ENCODE data around the gene BCAS1. TPM values are rescaled to one million over a fixed set of nuclear protein-coding genes. Genes with fewer than 3 reads are reported as not detected.

The BCAS1 gene
- total and polyA plus RNA-seq, 2 donors (not counting 3 experiments of a cell fraction or from before 2014, with no cell fraction given): not detected

DNA sequence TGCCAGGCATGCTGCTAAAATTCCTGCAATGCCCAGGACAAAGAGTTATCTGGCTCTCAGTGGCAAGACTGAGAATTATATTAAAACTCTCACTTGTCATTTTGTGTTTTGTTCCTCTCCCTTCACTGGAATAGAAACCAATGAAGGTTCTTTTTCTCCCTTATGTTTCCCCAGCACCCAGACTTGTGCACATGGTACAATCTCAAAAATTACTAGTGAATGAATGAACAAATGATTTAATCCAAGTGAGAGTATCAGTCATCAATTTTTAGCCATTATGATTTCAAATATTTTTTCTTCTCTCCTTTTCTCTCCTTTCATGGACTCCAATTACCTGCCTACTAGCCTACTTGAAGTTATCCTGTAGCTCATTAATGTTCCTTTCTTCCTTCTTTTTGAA lies 70.1 kb downstream of the BCAS1 start:
- intact Hi-C loops (cut with micrococcal nuclease) (no loop called here), dilution Hi-C loops (cut with MboI; ENCODE audit: extremely low pct_ligation_motif_present, low sequenced_read_pairs) (no loop called here)
- Histone ChIP-seq H4K20me1 (replicated peaks; ENCODE audit: control insufficient read depth, extremely low read depth, insufficient read depth, low read length) (no peaks in the 10 kb centered on the region), H3K9me3 (replicated peaks; ENCODE audit: control insufficient read depth, insufficient read depth, low read length) (no peaks in the 10 kb centered on the region), H3K79me2 (ENCODE audit: control insufficient read depth, insufficient read depth, low read length) (no peaks in the 10 kb centered on the region), H3K9ac (replicated peaks; ENCODE audit: extremely low read depth, insufficient read depth, low read length) (no peak overlapping the region), H3K4me1 (ENCODE audit: control insufficient read depth, extremely low read depth, insufficient read depth, low read length) (no peaks in the 10 kb centered on the region), H3K9me1 (replicated peaks; ENCODE audit: control insufficient read depth, extremely low read depth, insufficient read depth, low read length) (no peaks in the 10 kb centered on the region), H3K27ac (ENCODE audit: insufficient read depth, low read depth, low read length) (no peak overlapping the region), H2AFZ (ENCODE audit: low read depth, low read length) (no peak overlapping the region), H3K4me2 (ENCODE audit: insufficient read depth, low read length) (no peak overlapping the region), H3K4me3 (replicated peaks in 1 of 3; ENCODE audit: insufficient read depth in 1 of 3, low read depth in 1 of 3, low read length in 3 of 3) (no peak overlapping the region), H3K36me3 (ENCODE audit: control insufficient read depth in 2 of 2, extremely low read depth in 1 of 2, insufficient read depth in 2 of 2, low read length in 2 of 2) (no peaks in the 10 kb centered on the region), H3K27me3 (ENCODE audit: control insufficient read depth in 2 of 2, insufficient read depth in 2 of 2, low read length in 2 of 2) (no peaks in the 10 kb centered on the region)
- BruUV-seq (replicated peaks): no TSS peak
- TF ChIP-seq JUN (IDR thresholded peaks at IDR 0.05; ENCODE audit: borderline replicate concordance, insufficient read depth, insufficient read length, low read depth) (no peak), POLR2A (IDR thresholded peaks at IDR 0.05; ENCODE audit: low read depth, low read length) (no peak), POLR2AphosphoS5 (IDR thresholded peaks at IDR 0.05; ENCODE audit: insufficient read depth, low read depth, low read length) (no peak), GATA2 (IDR thresholded peaks at IDR 0.05; ENCODE audit: insufficient read depth, insufficient read length, low read depth, low read length) (no peak), MYC (IDR thresholded peaks at IDR 0.05; ENCODE audit: low read depth, low read length) (no peak), EZH2 (IDR thresholded peaks at IDR 0.05; ENCODE audit: borderline replicate concordance, low read depth, low read length, severe bottlenecking) (no peak), FOS (IDR thresholded peaks at IDR 0.05; ENCODE audit: borderline replicate concordance, insufficient read depth, low read length) (no peak)
- TF ChIP-seq, protein P1, sequence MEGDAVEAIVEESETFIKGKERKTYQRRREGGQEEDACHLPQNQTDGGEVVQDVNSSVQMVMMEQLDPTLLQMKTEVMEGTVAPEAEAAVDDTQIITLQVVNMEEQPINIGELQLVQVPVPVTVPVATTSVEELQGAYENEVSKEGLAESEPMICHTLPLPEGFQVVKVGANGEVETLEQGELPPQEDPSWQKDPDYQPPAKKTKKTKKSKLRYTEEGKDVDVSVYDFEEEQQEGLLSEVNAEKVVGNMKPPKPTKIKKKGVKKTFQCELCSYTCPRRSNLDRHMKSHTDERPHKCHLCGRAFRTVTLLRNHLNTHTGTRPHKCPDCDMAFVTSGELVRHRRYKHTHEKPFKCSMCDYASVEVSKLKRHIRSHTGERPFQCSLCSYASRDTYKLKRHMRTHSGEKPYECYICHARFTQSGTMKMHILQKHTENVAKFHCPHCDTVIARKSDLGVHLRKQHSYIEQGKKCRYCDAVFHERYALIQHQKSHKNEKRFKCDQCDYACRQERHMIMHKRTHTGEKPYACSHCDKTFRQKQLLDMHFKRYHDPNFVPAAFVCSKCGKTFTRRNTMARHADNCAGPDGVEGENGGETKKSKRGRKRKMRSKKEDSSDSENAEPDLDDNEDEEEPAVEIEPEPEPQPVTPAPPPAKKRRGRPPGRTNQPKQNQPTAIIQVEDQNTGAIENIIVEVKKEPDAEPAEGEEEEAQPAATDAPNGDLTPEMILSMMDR (IDR thresholded peaks at IDR 0.05; ENCODE audit: extremely low read depth in 1 of 2, insufficient read depth in 1 of 2, low read depth in 1 of 2, low read length in 2 of 2): no peak
- TF ChIP-seq, protein P2, sequence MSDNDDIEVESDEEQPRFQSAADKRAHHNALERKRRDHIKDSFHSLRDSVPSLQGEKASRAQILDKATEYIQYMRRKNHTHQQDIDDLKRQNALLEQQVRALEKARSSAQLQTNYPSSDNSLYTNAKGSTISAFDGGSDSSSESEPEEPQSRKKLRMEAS (IDR thresholded peaks at IDR 0.05; ENCODE audit: insufficient read depth, insufficient read length): no peak
- CTCF ChIA-PET: no interaction called here
- POLR2A ChIA-PET: no interaction called here
- DNase-seq (ENCODE audit: low read depth, low spot score) (no peak), FAIRE-seq (no peak)
